HG02678 (cell line): ENCODE measurements around the gene MEGF11.
A peak's percentile ranks its signal among the peaks of the same experiment; 100 is the strongest.
"Not testable (repeated sequence)": the region's sequence is repeated elsewhere in the genome, so short reads cannot be mapped to it uniquely, and the experiment has no call there.

ENCODE experiments used
- ATAC-seq: cut with Tn5 transposase; IDR thresholded peaks from one replicate; pipeline ENCODE4 v1.9.1; 2021; ENCODE audit warnings: mild to moderate bottlenecking, moderate library complexity; ENCODE audit not compliant: unreplicated experiment

Gene MEGF11

DNA sequence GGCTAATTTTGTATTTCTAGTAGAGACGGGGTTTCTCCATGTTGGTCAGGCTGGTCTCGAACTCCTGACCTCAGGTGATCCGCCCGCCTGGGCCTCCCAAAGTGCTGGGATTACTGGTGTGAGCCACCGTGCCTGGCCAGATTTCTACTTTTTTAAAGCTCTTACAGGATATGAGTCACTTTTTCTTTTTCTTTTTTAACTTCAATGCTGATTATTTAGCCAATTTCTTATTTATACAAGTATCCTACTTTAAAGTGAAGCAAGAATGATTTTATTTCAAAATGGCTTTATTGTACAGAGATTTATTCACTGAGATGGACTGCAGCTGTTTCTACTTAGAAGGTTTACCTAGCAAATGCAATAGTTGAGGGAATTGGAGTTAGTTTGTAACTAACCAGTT lies 381.0 kb downstream of the MEGF11 start:
- not testable (repeated sequence) for ATAC-seq

DNA sequence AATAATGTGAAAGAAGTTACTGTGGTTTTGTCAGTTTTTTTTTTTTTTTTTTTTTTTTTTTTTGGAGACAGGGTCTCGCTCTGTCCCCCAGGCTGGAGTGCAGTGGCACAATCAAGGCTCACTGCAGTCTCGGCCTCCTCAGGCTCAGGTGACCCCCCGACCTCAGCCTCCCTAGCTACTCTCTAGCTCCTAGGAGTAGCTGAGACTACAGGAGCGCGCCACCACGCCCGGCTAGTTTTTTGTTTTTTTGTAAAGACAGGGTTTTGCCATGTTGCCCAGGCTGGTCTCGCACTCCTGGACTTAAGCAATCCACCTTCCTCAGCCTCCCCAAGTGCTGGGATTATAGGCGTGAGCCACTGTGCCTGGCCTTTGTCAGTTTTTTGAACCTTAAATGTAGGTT lies 381.7 kb downstream of the MEGF11 start:
- ATAC-seq, result not testable (repeated sequence)

- ATAC-seq, result no peak
Observed at GRCh38 chr15:65870889-65871533, 382.5 kb downstream of the MEGF11 start.

DNA sequence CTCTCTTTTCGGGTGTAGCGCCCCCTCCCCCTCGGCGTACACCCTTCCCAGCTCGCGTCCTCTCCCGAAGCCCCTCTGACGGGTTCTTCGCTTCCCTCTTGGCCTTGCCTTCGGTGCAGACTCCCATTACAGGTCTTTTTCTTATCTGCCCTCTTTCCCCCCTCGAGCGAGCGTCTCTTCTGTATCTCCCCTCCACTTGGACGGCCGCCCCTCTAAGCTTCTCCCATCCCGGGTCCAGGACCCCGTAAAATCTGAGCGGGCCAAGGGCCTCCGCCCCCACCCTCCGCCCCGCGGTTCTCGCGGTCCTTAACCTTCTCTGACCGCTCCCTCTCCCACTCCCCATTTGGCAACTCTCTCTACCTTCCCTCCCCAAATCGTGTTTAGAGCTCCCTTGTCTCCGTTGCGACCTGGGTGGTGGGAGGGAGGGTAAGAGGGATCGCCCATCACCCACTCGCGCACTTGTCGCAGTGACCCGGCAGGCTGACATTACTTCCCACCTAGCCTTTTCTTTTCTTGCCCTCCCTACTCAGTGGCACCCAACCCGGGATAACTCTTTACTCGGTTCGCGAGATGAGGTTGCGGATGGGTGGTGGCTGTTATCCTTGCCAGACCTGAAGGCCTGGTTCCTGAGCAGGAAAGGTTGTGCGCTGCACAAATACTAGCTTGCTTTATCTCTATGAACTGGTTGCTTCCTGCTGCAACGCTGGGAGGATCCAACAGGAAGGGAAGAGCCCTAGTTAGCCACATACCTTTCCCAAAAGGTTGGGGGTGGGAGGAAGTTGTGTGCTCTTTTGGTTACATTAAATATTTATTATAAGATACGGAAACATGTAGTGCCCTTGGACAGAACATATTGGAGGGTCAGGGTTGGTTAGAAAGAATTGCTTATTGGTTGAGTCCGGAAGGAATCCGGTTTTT lies 383.3 kb downstream of the MEGF11 start:
- peak; percentile 17 for ATAC-seq

GRCh38 chr15:65869126-65869953 lies 384.2 kb downstream of the MEGF11 start, which contains the start of gene RAB11A:
TSS of gene RAB11A (plus strand) at chr15:65869491. CDS start at chr15:65869586, 95 bp downstream.
- ATAC-seq, result peak; percentile 94

DNA sequence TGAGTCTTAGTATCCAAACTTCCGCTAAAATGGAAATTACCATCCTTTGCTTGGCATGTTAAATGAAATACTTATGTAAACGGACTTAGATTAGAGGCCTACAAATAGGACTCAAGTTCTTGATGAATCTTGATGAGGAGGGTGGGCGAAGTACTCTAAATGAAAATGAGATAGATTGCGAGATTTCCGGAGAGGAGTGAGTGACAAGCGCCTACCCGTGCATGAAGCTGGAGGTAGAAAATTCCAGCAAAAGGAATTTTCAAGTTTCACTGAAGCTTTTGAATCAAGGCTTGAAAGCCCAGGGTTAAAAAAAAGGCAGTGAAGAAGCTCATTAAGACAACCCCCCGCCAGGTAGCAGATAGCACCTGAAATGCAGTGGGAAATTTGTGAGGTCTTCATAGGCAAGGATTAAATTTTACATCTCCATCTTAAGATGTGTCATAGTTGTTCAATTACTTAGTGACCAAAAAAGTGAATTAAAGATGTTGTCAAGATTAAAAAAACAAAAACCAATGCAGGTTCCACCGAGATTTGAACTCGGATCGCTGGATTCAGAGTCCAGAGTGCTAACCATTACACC lies 384.9 kb downstream of the MEGF11 start:
- no peak for ATAC-seq

DNA sequence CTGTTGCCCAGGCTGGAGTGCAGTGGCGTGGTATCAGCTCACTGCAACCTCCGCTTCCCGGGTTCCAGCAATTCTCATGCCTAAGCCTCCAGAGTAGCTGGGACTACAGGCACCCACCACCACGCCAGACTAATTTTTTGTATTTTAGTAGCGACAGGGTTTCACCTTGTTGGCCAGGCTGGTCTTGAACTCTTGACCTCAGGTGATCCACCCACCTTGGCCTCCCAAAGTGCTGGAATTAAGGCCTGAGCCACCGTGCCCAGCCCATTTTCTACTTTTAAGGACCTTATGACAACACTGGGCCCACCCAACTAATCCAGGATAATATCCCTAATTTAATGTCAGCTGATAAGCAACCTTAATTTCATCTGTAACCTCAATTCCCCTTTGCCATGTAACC lies 385.6 kb downstream of the MEGF11 start:
- not testable (repeated sequence) for ATAC-seq

DNA sequence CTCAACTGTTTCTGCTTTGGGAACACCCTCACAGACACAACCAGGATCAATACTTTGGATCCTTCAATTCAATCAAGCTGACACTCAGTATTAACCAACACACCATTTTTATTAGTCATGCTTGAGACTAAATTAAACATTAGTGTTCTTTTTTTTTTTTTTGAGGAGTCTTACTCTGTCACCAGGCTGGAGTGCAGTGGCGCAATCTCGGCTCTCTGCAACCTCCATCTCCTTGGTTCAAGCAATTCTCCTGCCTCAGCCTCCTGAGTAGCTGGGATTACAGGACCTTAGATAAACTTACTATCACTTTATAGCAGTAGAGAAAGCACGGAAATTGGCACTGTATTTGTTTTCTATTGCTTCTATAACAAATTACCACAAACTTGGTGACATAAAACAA lies 386.3 kb downstream of the MEGF11 start:
- no peak for ATAC-seq

DNA sequence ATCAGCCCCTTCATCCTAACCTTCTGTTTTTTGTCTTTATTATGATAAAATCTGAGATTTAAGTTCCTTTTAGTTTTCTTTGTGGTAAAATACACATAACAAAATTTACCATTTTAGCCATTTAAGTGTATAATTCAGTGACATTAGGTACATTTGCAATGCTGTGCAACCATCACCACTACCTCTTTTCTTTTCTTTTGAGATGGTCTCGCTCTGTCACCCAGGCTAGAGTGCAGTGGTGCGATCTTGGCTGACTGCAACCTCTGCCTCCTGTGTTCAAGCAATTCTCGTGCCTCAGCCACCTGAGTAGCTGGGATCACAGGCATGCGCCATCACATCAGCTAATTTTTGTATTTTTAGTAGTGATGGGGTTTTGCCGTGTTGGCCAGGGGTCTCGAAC lies 390.4 kb downstream of the MEGF11 start:
- no peak for ATAC-seq

- ATAC-seq, result no peak
Observed at GRCh38 chr15:65862682-65863081, 390.9 kb downstream of the MEGF11 start.

GRCh38 chr15:65857718-65858402 lies 395.7 kb downstream of the MEGF11 start:
- no peak for ATAC-seq

DNA sequence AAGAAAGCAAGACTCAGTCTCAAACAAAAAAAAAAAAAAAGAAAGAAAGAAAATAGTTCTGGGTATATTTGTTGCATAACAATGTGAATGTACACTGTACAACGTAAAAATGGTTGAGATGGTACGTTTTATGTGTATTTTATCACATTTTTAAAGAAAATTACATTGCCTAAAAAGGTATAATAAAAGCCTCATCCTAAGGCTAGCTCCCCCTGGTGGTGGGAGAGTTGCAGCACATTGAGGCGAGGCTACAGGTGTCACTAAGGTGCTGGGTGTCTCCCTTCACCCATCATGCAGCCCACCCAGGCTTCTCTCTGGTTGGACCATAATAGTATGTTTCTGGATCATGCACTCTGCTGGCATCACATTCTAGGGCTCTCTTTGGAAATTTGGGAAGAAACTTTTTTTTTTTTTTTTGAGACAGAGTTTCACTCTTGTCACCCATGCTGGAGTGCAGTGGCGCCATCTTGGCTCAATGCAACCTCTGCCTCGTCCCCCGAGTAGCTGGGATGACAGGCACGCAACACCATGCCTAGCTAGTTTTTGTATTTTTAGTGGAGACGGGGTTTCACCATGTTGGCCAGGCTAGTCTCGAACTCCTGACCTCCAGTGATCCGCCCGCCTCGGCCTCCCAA lies 396.6 kb downstream of the MEGF11 start:
- no peak for ATAC-seq

DNA sequence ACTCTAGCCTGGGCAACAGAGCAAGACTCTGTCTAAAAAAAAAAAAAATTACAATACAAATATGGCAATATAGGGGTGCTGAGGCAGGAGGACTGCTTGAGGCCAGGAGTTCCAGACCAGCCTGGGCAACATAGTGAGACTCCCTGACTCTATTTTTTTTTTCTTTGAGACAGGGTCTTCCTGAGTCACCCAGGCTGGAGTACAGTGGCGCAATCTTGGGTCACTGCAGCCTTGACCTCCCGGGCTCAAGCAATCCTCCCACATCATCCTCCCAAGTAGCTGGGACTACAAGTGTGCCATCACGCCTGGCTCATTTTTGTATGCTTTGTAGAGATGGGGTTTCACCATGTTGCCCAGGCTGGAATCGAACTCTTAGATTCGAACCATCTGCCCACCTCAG lies 401.6 kb downstream of the MEGF11 start:
- no peak for ATAC-seq

- no peak for ATAC-seq
Observed at GRCh38 chr15:65847989-65848388, 405.6 kb downstream of the MEGF11 start.

- ATAC-seq, result no peak
Observed at GRCh38 chr15:65845826-65846519, 407.6 kb downstream of the MEGF11 start.
